MCF 10A (cell line): ENCODE data around the gene CCDC68. TPM values are rescaled to one million over a fixed set of nuclear protein-coding genes. Genes with fewer than 3 reads are reported as not detected.

Experiments used
- BruUV-seq: library from RNA; stranded (reverse); fragments of 400-500 nt; replicated peaks from 2 replicates; lab custom pipeline; 2021; lab: Mats Ljungman, UMichigan
- CTCF ChIA-PET: fragments of 300-600 bp; sonication (Branson Sonifier 250); formaldehyde crosslinking; extraction: SDS; loops from one replicate; lab custom pipeline; 2021; ENCODE audit warnings: antibody characterized with exemption, inconsistent platforms; lab: Yijun Ruan, JAX
- POLR2A ChIA-PET: fragments of 300-600, 350-650 bp; sonication (Branson Sonifier 250); formaldehyde crosslinking; extraction: SDS; loops from one replicate; lab custom pipeline; 2020; ENCODE audit warnings: antibody characterized with exemption, inconsistent platforms; lab: Yijun Ruan, JAX
- DNase-seq: peaks from one replicate; pipeline ENCODE4 v3.0.0-alpha.2; 2018; ENCODE audit not compliant: unreplicated experiment
- H3K27ac Mint-ChIP-seq: one replicate; pipeline ENCODE4 v1.8.0; 2022; ENCODE audit warnings: mild to moderate bottlenecking, low read depth, mixed read lengths; ENCODE audit not compliant: unreplicated experiment
- H3K27me3 Mint-ChIP-seq: one replicate; pipeline ENCODE4 v1.8.0; 2022; ENCODE audit warnings: mixed read lengths; ENCODE audit not compliant: insufficient read depth, unreplicated experiment
- H3K36me3 Mint-ChIP-seq: one replicate; pipeline ENCODE4 v1.8.0; 2022; ENCODE audit warnings: mild to moderate bottlenecking, moderate library complexity, mixed read lengths; ENCODE audit not compliant: insufficient read depth, unreplicated experiment
- H3K4me1 Mint-ChIP-seq: one replicate; pipeline ENCODE4 v1.8.0; 2022; ENCODE audit warnings: mixed read lengths; ENCODE audit not compliant: insufficient read depth, unreplicated experiment
- H3K4me3 Mint-ChIP-seq: one replicate; pipeline ENCODE4 v1.8.0; 2022; ENCODE audit warnings: mild to moderate bottlenecking, moderate library complexity, mixed read lengths; ENCODE audit not compliant: unreplicated experiment
- H3K9me3 Mint-ChIP-seq: one replicate; pipeline ENCODE4 v1.8.0; 2022; ENCODE audit warnings: mixed read lengths; ENCODE audit not compliant: unreplicated experiment
- CTCF ChIP-seq: fragments of 200-600 bp; IDR thresholded peaks from one replicate; pipeline ENCODE4 v1.8.0; 2022; ENCODE audit warnings: antibody characterized with exemption, mild to moderate bottlenecking; ENCODE audit not compliant: unreplicated experiment
- intact Hi-C: fragments of 100-400 bp; cut with micrococcal nuclease; formaldehyde crosslinking; loops from 2 replicates; pipeline ENCODE4 v1.14.1; 2022
- total RNA-seq: library from RNA; stranded (reverse); gene quantifications from 2 replicates; pipeline ENCODE4 v1.2.3, GENCODE V29; 2022

CCDC68 gene
- total RNA-seq, 1 experiment from 2014 or later, result 3.3 TPM

DNA sequence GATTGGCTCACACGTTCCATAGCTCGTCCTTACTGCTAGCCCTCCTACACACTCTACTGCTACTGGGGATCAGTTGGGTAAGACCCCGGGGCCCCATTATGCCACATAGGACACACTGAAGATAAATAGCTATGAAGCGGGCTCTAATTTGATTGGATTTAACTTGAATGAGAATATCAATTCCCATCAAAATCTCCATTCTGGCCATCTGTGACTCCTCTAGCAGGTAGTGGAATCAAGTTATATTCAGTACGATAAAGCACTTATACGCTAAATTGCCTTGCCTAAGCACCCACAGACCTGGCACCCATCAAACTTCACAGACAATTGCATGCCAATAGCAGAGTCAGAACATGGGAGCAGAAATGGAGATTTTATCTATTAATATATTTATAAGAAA, 39.8 kb downstream of the CCDC68 start:
- ChIA-PET CTCF (no interaction called here), POLR2A (no interaction called here)
- BruUV-seq, result no TSS peak
- no peaks in the 10 kb centered on the region for H3K9me3 Mint-ChIP-seq
- H3K27me3 Mint-ChIP-seq, result no peaks in the 10 kb centered on the region
- TF ChIP-seq CTCF, result no peak
- H3K27ac Mint-ChIP-seq, result no peak overlapping the region
- H3K4me3 Mint-ChIP-seq, result no peak overlapping the region
- H3K4me1 Mint-ChIP-seq, result no peaks in the 10 kb centered on the region
- intact Hi-C loops, result no loop called here
- DNase-seq, result no peak
- peaks cover 5% of the 10 kb centered on the region for H3K36me3 Mint-ChIP-seq

DNA sequence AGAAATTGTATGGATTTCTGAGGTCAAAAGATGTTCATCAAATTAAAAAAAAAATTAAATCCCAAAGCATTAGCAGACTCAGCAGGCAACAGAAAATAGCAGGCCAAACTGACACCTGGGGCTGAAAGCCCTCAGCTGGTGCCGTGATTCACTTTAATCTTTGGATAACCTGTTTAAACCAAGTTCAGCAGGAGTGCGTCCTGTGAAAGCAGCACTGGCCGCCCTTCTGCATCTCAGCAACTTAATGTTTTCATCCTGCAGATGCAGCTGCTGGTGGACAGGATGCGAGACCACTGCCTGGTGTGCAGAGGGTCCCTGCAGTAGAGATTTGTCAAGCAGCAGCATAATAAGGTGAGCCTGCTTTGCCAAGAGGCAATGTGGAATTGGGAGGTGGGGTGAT, 41.2 kb downstream of the CCDC68 start:
- intact Hi-C loops, result no loop called here
- peaks cover 5% of the 10 kb centered on the region for H3K36me3 Mint-ChIP-seq
- H3K4me1 Mint-ChIP-seq, result no peaks in the 10 kb centered on the region
- H3K27me3 Mint-ChIP-seq, result no peaks in the 10 kb centered on the region
- ChIA-PET POLR2A (no interaction called here), CTCF (no interaction called here)
- no peak overlapping the region for H3K4me3 Mint-ChIP-seq
- TF ChIP-seq CTCF, result no peak
- no peak for DNase-seq
- no TSS peak for BruUV-seq
- no peaks in the 10 kb centered on the region for H3K9me3 Mint-ChIP-seq
- H3K27ac Mint-ChIP-seq, result no peak overlapping the region

GRCh38 chr18:54916507-54916906, 42.8 kb downstream of the CCDC68 start:
- no peaks in the 10 kb centered on the region for H3K27me3 Mint-ChIP-seq
- DNase-seq, result no peak
- intact Hi-C loops, result no loop called here
- no peak overlapping the region for H3K4me3 Mint-ChIP-seq
- H3K27ac Mint-ChIP-seq, result no peak overlapping the region
- POLR2A ChIA-PET, result no interaction called here
- no peak for TF ChIP-seq CTCF
- no TSS peak for BruUV-seq
- H3K9me3 Mint-ChIP-seq, result no peaks in the 10 kb centered on the region
- CTCF ChIA-PET, result interaction anchor here (1.5 kb wide), 1 partner anchor 237 kb away, joined by 3 read pairs; no protein-coding TSS in a partner anchor
- no peaks in the 10 kb centered on the region for H3K4me1 Mint-ChIP-seq
- peaks cover 5% of the 10 kb centered on the region for H3K36me3 Mint-ChIP-seq

DNA sequence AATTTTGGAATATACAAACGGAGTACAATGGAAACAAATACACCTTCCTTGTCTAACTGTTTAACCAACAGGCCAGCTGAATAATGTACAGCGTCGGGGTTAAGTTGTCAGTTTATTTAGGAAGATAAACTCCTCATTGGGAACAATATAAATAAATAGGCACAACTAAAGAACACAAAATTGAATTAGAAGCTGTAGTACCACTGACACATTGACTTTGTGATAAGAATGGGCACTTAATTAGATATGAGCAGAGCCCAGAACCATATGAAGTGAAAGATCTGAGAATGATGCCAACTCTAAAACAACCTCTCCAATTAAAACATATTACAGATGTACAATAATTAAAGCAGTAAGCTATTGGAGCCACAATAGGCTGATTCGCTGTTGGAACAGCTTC, 44.4 kb downstream of the CCDC68 start:
- Mint-ChIP-seq H3K4me1 (no peaks in the 10 kb centered on the region), H3K4me3 (no peak overlapping the region), H3K27ac (no peak overlapping the region), H3K27me3 (no peaks in the 10 kb centered on the region), H3K36me3 (peaks cover 5% of the 10 kb centered on the region), H3K9me3 (no peaks in the 10 kb centered on the region)
- BruUV-seq, result no TSS peak
- ChIA-PET CTCF (interaction anchor here (0.7 to 1.3 kb wide), 4 partner anchors 9 to 244 kb away, joined by 3 to 5 read pairs (median 3); no protein-coding TSS in a partner anchor), POLR2A (interaction anchor here (0.6 kb wide), 1 partner anchor 198 kb away, joined by 3 read pairs; no protein-coding TSS in a partner anchor)
- intact Hi-C loops, result no loop called here
- no peak for TF ChIP-seq CTCF
- no peak for DNase-seq
